Mammary epithelial cell (primary cell): ENCODE measurements around the gene RAD51B.

Experiments used
- CTCF ChIP-seq, 2 donors: IDR thresholded peaks in 1 of 2; conservative IDR thresholded peaks in 1 of 2; 2 replicates each; pipeline ENCODE4 v1.5.1; 2011 to 2012; ENCODE audit warnings: inconsistent platforms in 2 of 2, low read length in 2 of 2, mild to moderate bottlenecking in 2 of 2, control low read depth in 1 of 2, low read depth in 1 of 2; ENCODE audit not compliant: insufficient read depth in 1 of 2; ENCODE audit errors: extremely low read depth in 1 of 2
- EZH2 ChIP-seq: IDR thresholded peaks from 2 replicates; pipeline ENCODE4 v1.6.1; 2012; ENCODE audit warnings: low read length, inconsistent platforms, borderline replicate concordance

GRCh38 chr14:68543516-68543915 lies 723.9 kb downstream of the RAD51B start:
- TF ChIP-seq CTCF (conservative IDR thresholded peaks at IDR 0.05 in 1 of 2, IDR thresholded peaks at IDR 0.05 in 1 of 2; ENCODE audit: extremely low read depth in 1 of 2, insufficient read depth in 1 of 2, low read depth in 1 of 2, low read length in 2 of 2), result no peak
- no peak for TF ChIP-seq EZH2
